ENCODE results near the gene ZFAND3.
"Not testable (repeated sequence)": the region's sequence is repeated elsewhere in the genome, so short reads cannot be mapped to it uniquely, and the experiment has no call there.

Gene ZFAND3

GRCh38 chr6:37974943-37975342 lies 155.4 kb downstream of the ZFAND3 start:
- DNase-seq, result no peak

GRCh38 chr6:37977715-37978114 lies 158.2 kb downstream of the ZFAND3 start:
- DNase-seq, result no peak

- DNase-seq, result no peak
Measured at GRCh38 chr6:37979392-37980221, 160.1 kb downstream of the ZFAND3 start.

- no peak for DNase-seq
Measured at GRCh38 chr6:37980222-37980595, 160.7 kb downstream of the ZFAND3 start.

GRCh38 chr6:37981626-37982025 lies 162.1 kb downstream of the ZFAND3 start:
- no peak for DNase-seq

- no peak for DNase-seq
Measured at GRCh38 chr6:37982317-37982716, 162.8 kb downstream of the ZFAND3 start.

GRCh38 chr6:37983720-37984501 lies 164.4 kb downstream of the ZFAND3 start:
- peak; percentile 33 for DNase-seq

- DNase-seq, result no peak
Measured at GRCh38 chr6:37984578-37984977, 165.1 kb downstream of the ZFAND3 start.

- peak; percentile 48 for DNase-seq
Measured at GRCh38 chr6:37985355-37985754, 165.8 kb downstream of the ZFAND3 start.

GRCh38 chr6:37987018-37987417 lies 167.5 kb downstream of the ZFAND3 start:
- peak; percentile 72 for DNase-seq

GRCh38 chr6:37987559-37987958 lies 168.0 kb downstream of the ZFAND3 start:
- no peak for DNase-seq

- no peak for DNase-seq
Measured at GRCh38 chr6:37988127-37988526, 168.6 kb downstream of the ZFAND3 start.

- DNase-seq, result no peak
Measured at GRCh38 chr6:37988696-37989095, 169.2 kb downstream of the ZFAND3 start.

- DNase-seq, result no peak
Measured at GRCh38 chr6:37990762-37991525, 171.4 kb downstream of the ZFAND3 start.

GRCh38 chr6:37992749-37993148 lies 173.2 kb downstream of the ZFAND3 start:
- no peak for DNase-seq

GRCh38 chr6:37993194-37993593 lies 173.7 kb downstream of the ZFAND3 start:
- DNase-seq, result not testable (repeated sequence)

GRCh38 chr6:37993596-37993995 lies 174.1 kb downstream of the ZFAND3 start:
- no peak for DNase-seq

GRCh38 chr6:37994223-37994622 lies 174.7 kb downstream of the ZFAND3 start:
- DNase-seq, result no peak

GRCh38 chr6:37998366-37998765 lies 178.8 kb downstream of the ZFAND3 start:
- DNase-seq, result no peak

- no peak for DNase-seq
Measured at GRCh38 chr6:38001386-38001785, 181.9 kb downstream of the ZFAND3 start.

GRCh38 chr6:38004908-38005307 lies 185.4 kb downstream of the ZFAND3 start:
- peak; percentile 42 for DNase-seq

GRCh38 chr6:38011937-38012336 lies 192.4 kb downstream of the ZFAND3 start:
- no peak for DNase-seq

GRCh38 chr6:38012573-38012972 lies 193.0 kb downstream of the ZFAND3 start:
- peak; percentile 26 for DNase-seq

Data from activated CD4-positive, alpha-beta T cell treated with anti-CD3 and anti-CD28 coated beads, Interleukin-10, Interleukin-2, amounts not matched to agents 100 ng/mL and 50 ng/mL, durations not matched to agents 16 hours and 8 hours (primary cell).